GM23338 (cell line): ENCODE results near the gene APEX1. TPM values are rescaled to one million over a fixed set of nuclear protein-coding genes. Genes with fewer than 3 reads are reported as not detected.

Source experiments
- ATAC-seq: fragments of 200-7000 bp; cut with Tn5 transposase; 3 replicates; pipeline ENCODE4 v1.9.1; 2020
- DNase-seq: peaks from one replicate; pipeline ENCODE4 v3.0.0-alpha.2; 2015; ENCODE audit warnings: low spot score
- H2AFZ ChIP-seq: fragments of 200-600 bp; sonication (generic); 2 replicates; pipeline ENCODE4 v1.8.0; 2016; ENCODE audit warnings: antibody characterized with exemption, mild to moderate bottlenecking, moderate library complexity
- H3F3A ChIP-seq: fragments of 200-600 bp; sonication (generic); replicated peaks from 2 replicates; pipeline ENCODE4 v1.8.0; 2017; ENCODE audit warnings: antibody characterized with exemption, mixed run types, low read depth
- H3K27ac ChIP-seq: fragments of 200-600 bp; sonication (generic); 2 replicates; pipeline ENCODE4 v1.6.1; 2016; ENCODE audit warnings: low read depth
- H3K27me3 ChIP-seq: fragments of 200-600 bp; sonication (generic); 2 replicates; pipeline ENCODE4 v1.8.0; 2016; ENCODE audit warnings: mild to moderate bottlenecking, mixed run types, moderate library complexity; ENCODE audit not compliant: insufficient read depth
- H3K36me3 ChIP-seq: fragments of 200-600 bp; sonication (generic); 2 replicates; pipeline ENCODE4 v1.8.0; 2016; ENCODE audit warnings: mild to moderate bottlenecking; ENCODE audit not compliant: insufficient read depth
- H3K4me1 ChIP-seq: fragments of 200-600 bp; sonication (generic); 2 replicates; pipeline ENCODE4 v1.8.0; 2016; ENCODE audit warnings: mild to moderate bottlenecking, moderate library complexity; ENCODE audit not compliant: insufficient read depth
- H3K4me2 ChIP-seq: fragments of 200-600 bp; sonication (generic); 2 replicates; pipeline ENCODE4 v1.7.1; 2017; ENCODE audit warnings: mixed run types
- H3K4me3 ChIP-seq: fragments of 200-600 bp; sonication (generic); 2 replicates; pipeline ENCODE4 v1.6.1; 2016; ENCODE audit warnings: mixed run types
- H3K79me2 ChIP-seq: fragments of 200-600 bp; sonication (generic); replicated peaks from 2 replicates; pipeline ENCODE4 v1.8.0; 2017; ENCODE audit warnings: mild to moderate bottlenecking; ENCODE audit not compliant: insufficient read depth
- H3K9me2 ChIP-seq: fragments of 200-600 bp; sonication (generic); 2 replicates; pipeline ENCODE4 v1.8.0; 2017; ENCODE audit not compliant: insufficient read depth
- H4K20me1 ChIP-seq: fragments of 200-600 bp; sonication (generic); replicated peaks from 2 replicates; pipeline ENCODE4 v1.8.0; 2017; ENCODE audit warnings: mild to moderate bottlenecking; ENCODE audit not compliant: insufficient read depth
- H3K27ac Mint-ChIP-seq: 2 replicates; pipeline ENCODE4 v1.8.0; 2020; ENCODE audit warnings: inconsistent platforms, mild to moderate bottlenecking, moderate library complexity, mixed read lengths
- H3K27me3 Mint-ChIP-seq: 3 replicates; pipeline ENCODE4 v1.8.0; 2022; ENCODE audit warnings: low read depth, mild to moderate bottlenecking, moderate library complexity, mixed read lengths, inconsistent platforms; ENCODE audit not compliant: insufficient read depth, poor library complexity
- H3K36me3 Mint-ChIP-seq: 3 replicates; pipeline ENCODE4 v1.8.0; 2021; ENCODE audit warnings: low read depth, mild to moderate bottlenecking, inconsistent platforms, moderate library complexity, mixed read lengths
- H3K4me1 Mint-ChIP-seq: 3 replicates; pipeline ENCODE4 v1.8.0; 2020; ENCODE audit warnings: mild to moderate bottlenecking, inconsistent platforms, mixed read lengths
- H3K4me3 Mint-ChIP-seq: 3 replicates; pipeline ENCODE4 v1.8.0; 2021; ENCODE audit warnings: moderate library complexity, mild to moderate bottlenecking, inconsistent platforms, mixed read lengths
- H3K9me3 Mint-ChIP-seq: 3 replicates; pipeline ENCODE4 v1.8.0; 2020; ENCODE audit warnings: moderate library complexity, mild to moderate bottlenecking, inconsistent platforms, mixed read lengths
- CREB1 ChIP-seq: fragments of 250-450 bp; sonication (Bioruptor Pico); IDR thresholded peaks from 2 replicates; pipeline ENCODE4 v1.5.0; 2020; ENCODE audit warnings: low read depth, mild to moderate bottlenecking, moderate library complexity
- CTCF ChIP-seq, 2 experiments: fragments of 200-600 bp in 1 of 2; sonication (generic) in 1 of 2; conservative IDR thresholded peaks; 2 replicates each; pipeline versions ENCODE4 v1.5.1 to v1.6.1; 2016 to 2017; ENCODE audit warnings: antibody characterized with exemption in 2 of 2, low read depth in 2 of 2, mild to moderate bottlenecking in 2 of 2, moderate library complexity in 1 of 2
- ETS1 ChIP-seq: IDR thresholded peaks from 2 replicates; pipeline ENCODE4 v1.6.1; 2016; ENCODE audit warnings: antibody characterized with exemption
- EZH2 ChIP-seq: fragments of 200-600 bp; sonication (generic); IDR thresholded peaks from one replicate; pipeline ENCODE4 v1.8.0; 2017; ENCODE audit warnings: antibody characterized with exemption, mild to moderate bottlenecking, low read depth; ENCODE audit not compliant: unreplicated experiment
- EZH2phosphoT487 ChIP-seq: fragments of 200-600 bp; sonication (generic); IDR thresholded peaks from one replicate; pipeline ENCODE4 v1.8.1; 2018; ENCODE audit warnings: antibody characterized with exemption; ENCODE audit not compliant: unreplicated experiment
- JUNB ChIP-seq: IDR thresholded peaks from one replicate; pipeline ENCODE4 v1.6.1; 2016; ENCODE audit warnings: antibody characterized with exemption; ENCODE audit not compliant: unreplicated experiment
- NANOG ChIP-seq: IDR thresholded peaks from 2 replicates; pipeline ENCODE4 v1.6.1; 2016; ENCODE audit warnings: antibody characterized with exemption, borderline replicate concordance
- POLR2AphosphoS5 ChIP-seq: IDR thresholded peaks from 2 replicates; pipeline ENCODE4 v1.6.1; 2016; ENCODE audit warnings: antibody characterized with exemption, low read depth
- STAT1 ChIP-seq: IDR thresholded peaks from one replicate; pipeline ENCODE4 v1.6.1; 2016; ENCODE audit warnings: antibody characterized with exemption; ENCODE audit not compliant: unreplicated experiment
- ZNF114 ChIP-seq: fragments of 250-450 bp; sonication (Bioruptor Pico); IDR thresholded peaks from 2 replicates; pipeline ENCODE4 v1.5.0; 2020; ENCODE audit warnings: mild to moderate bottlenecking, moderate library complexity
- ZNF331 ChIP-seq: fragments of 250-450 bp; sonication (Bioruptor Pico); IDR thresholded peaks from 2 replicates; pipeline ENCODE4 v1.5.0; 2020; ENCODE audit warnings: low read depth, mild to moderate bottlenecking, moderate library complexity
- ZNF462 ChIP-seq: fragments of 250-450 bp; sonication (Bioruptor Pico); IDR thresholded peaks from 2 replicates; pipeline ENCODE4 v1.5.0; 2020; ENCODE audit warnings: mild to moderate bottlenecking, moderate library complexity
- polyA plus RNA-seq: library from polyadenylated mRNA; unstranded; fragments of >200 nt; fragmentation: Nextera tagmentation; extraction: Ambion mirVana; gene quantifications from 2 replicates; pipeline ENCODE4 v1.2.1, GENCODE V29; 2016
- total RNA-seq: library from RNA; depleted of rRNA; stranded (reverse); fragments of >200 nt; shearing (Covaris generic); gene quantifications from 2 replicates; pipeline ENCODE4 v1.2.3, GENCODE V29; 2014

APEX1 gene
- total and polyA plus RNA-seq, 2 experiments from 2014 or later: 247 to 279 TPM

DNA sequence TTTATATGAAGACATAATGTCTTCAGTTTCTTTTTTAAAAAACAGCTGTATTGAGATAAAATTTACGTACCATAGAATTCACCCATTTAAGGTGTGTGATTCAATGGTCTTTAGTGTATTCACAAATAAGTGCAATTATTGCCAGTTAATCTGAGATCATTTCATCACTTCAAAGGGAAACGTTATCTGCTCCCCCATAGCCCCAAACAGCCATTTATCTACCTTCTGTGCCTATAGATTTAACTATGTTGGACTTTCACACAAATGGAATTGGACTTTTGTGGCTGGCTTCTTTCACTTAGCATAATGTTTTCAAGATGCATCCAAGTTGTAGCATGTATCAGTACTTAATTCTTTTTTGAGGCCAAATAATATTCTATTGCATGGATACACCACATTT, 23.9 kb downstream of the APEX1 start:
- H2AFZ ChIP-seq: no peak overlapping the region
- H3K4me1 Mint-ChIP-seq: peaks cover 10% of the 10 kb centered on the region
- no peak overlapping the region for H3K4me3 ChIP-seq
- peaks cover 38% of the 10 kb centered on the region for H3K36me3 ChIP-seq
- DNase-seq (no peak), ATAC-seq (no peak)
- H3K27ac ChIP-seq: no peak overlapping the region
- no peak overlapping the region for H3K4me2 ChIP-seq
- H3K4me3 Mint-ChIP-seq: no peak overlapping the region
- H3F3A ChIP-seq: peaks cover 9% of the 10 kb centered on the region; the same call in 1 of the 2 replicates
- H3K36me3 Mint-ChIP-seq: peaks cover 45% of the 10 kb centered on the region
- no peaks in the 10 kb centered on the region for H3K27me3 ChIP-seq
- no peaks in the 10 kb centered on the region; the same call in 1 of the 2 replicates for H4K20me1 ChIP-seq
- no peaks in the 10 kb centered on the region for H3K79me2 ChIP-seq
- no peak overlapping the region for H3K27ac Mint-ChIP-seq
- no peaks in the 10 kb centered on the region for H3K9me2 ChIP-seq
- H3K9me3 Mint-ChIP-seq: no peaks in the 10 kb centered on the region
- peaks cover 13% of the 10 kb centered on the region for H3K4me1 ChIP-seq
- TF ChIP-seq EZH2phosphoT487: no peak
- TF ChIP-seq CREB1 (CRISPR knock-in tag): no peak
- TF ChIP-seq ZNF114 (CRISPR knock-in tag): no peak
- no peak for TF ChIP-seq JUNB
- TF ChIP-seq STAT1: no peak
- no peak for TF ChIP-seq EZH2
- no peak for TF ChIP-seq POLR2AphosphoS5
- TF ChIP-seq ZNF331 (CRISPR knock-in tag): no peak
- no peaks in the 10 kb centered on the region for H3K27me3 Mint-ChIP-seq

DNA sequence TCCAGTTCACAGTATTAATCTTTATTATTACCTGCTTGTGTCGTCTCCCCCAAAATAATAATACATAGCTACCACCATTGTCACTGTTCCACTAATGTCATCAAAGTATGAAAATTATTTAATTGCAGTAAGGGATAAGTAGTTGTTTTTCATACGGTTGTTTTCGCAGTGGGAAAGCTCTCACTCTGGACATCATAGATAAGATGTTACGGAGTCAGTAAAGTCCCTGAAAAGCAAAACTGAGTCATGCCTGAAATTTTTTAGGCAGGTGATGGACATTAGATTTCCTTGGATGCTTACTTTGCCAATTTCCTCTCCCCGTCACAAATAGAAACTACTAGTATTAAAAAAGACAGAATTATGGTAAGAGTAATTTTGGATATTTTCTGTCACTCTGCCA, 27.4 kb downstream of the APEX1 start:
- H3K36me3 Mint-ChIP-seq: peaks cover 10% of the 10 kb centered on the region
- H3K27ac Mint-ChIP-seq: no peak overlapping the region
- TF ChIP-seq EZH2phosphoT487 (no peak), ZNF331 (CRISPR knock-in tag) (no peak), ZNF462 (no peak), NANOG (no peak), ETS1 (no peak), JUNB (no peak), ZNF114 (CRISPR knock-in tag) (no peak), CREB1 (CRISPR knock-in tag) (no peak), CTCF (conservative IDR thresholded peaks at IDR 0.05; ENCODE audit: low read depth in 2 of 2) (no peak)
- Histone ChIP-seq H3F3A (peaks cover 6% of the 10 kb centered on the region; the same call in 1 of the 2 replicates), H3K4me2 (no peak overlapping the region), H3K27ac (no peak overlapping the region), H3K36me3 (peaks cover 5% of the 10 kb centered on the region), H3K79me2 (no peaks in the 10 kb centered on the region), H2AFZ (0 out of 2 replicates have a peak overlapping the region, but pooled peaks have one; percentile 18), H3K27me3 (no peaks in the 10 kb centered on the region), H3K4me1 (peaks cover 17% of the 10 kb centered on the region), H3K9me2 (0 out of 2 replicates have a peak, but pooled peaks cover 7% of the 10 kb centered on the region), H4K20me1 (no peaks in the 10 kb centered on the region), H3K4me3 (no peak overlapping the region)
- peaks cover 2% of the 10 kb centered on the region for H3K27me3 Mint-ChIP-seq
- no peak overlapping the region for H3K4me3 Mint-ChIP-seq
- no peak for ATAC-seq
- peaks cover 26% of the 10 kb centered on the region for H3K4me1 Mint-ChIP-seq
- H3K9me3 Mint-ChIP-seq: no peaks in the 10 kb centered on the region
- DNase-seq: no peak
